ENCODE data around the gene MAPK13.

DNA sequence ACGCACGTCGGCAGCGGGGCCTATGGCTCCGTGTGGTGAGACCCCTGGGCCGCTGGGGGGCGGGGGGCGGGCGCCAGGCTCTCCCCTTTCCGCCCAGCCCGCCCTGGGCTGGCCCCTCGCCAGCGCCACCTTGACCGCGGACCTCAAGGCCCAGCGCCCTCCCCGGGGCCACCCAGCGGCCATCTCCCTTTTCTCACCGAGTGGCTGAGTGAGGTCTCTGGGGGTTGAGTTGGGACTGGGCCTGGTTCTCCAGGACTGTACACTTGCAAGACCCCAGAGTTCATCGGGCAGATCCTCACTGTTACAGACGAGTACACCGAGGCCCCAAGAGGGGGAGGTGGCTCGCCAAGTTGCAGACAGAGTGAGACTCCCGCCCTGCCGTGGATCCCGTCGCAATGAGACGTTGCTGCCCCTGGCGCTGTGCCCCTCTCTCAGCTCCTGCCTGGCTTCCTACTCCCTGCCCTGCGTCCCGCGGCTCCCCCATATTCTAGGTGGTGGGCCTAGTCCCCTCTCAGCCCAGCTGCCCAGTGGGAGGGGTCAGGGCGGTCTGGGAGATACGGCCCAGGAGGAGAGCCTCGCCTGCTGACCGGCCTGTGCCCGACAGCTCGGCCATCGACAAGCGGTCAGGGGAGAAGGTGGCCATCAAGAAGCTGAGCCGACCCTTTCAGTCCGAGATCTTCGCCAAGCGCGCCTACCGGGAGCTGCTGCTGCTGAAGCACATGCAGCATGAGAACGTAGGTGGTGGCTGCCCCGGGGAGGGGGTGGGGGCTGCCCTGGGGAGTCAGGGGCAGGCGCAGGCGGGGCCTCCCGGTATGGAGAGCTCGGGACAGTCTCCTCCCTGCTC is 576 bp downstream of the MAPK13 start:
- TF ChIP-seq CTCF (IDR thresholded peaks at IDR 0.05) (no peak), ZNF263 (CRISPR knock-in tag; IDR thresholded peaks at IDR 0.05; ENCODE audit: low read depth) (no peak), E2F4 (CRISPR knock-in tag; IDR thresholded peaks at IDR 0.05; ENCODE audit: borderline replicate concordance, low read depth) (no peak), ATF2 (CRISPR knock-in tag; IDR thresholded peaks at IDR 0.05; ENCODE audit: borderline replicate concordance, low read depth) (no peak), ELF4 (CRISPR knock-in tag; IDR thresholded peaks at IDR 0.05; ENCODE audit: low read depth) (no peak), PREB (CRISPR knock-in tag; IDR thresholded peaks at IDR 0.05; ENCODE audit: borderline replicate concordance) (no peak), CREB1 (CRISPR knock-in tag; IDR thresholded peaks at IDR 0.05) (no peak), EMX1 (CRISPR knock-in tag; IDR thresholded peaks at IDR 0.05) (no peak), ESRRA (CRISPR knock-in tag; IDR thresholded peaks at IDR 0.05; ENCODE audit: borderline replicate concordance) (no peak), FOXJ3 (CRISPR knock-in tag; IDR thresholded peaks at IDR 0.05; ENCODE audit: borderline replicate concordance) (no peak), ZNF423 (CRISPR knock-in tag; IDR thresholded peaks at IDR 0.05) (no peak), RELA (CRISPR knock-in tag; IDR thresholded peaks at IDR 0.05; ENCODE audit: borderline replicate concordance) (no peak), JUN (CRISPR knock-in tag; IDR thresholded peaks at IDR 0.05) (no peak)
- TF ChIP-seq, protein P1, sequence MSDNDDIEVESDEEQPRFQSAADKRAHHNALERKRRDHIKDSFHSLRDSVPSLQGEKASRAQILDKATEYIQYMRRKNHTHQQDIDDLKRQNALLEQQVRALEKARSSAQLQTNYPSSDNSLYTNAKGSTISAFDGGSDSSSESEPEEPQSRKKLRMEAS (CRISPR knock-in tag; IDR thresholded peaks at IDR 0.05): peak; percentile 26; the same call in 1 of the 2 replicates

Data from WTC11 (cell line).